Fibroblast of villous mesenchyme (primary cell): ENCODE measurements around the gene PRKRIP1. TPM values are rescaled to one million over a fixed set of nuclear protein-coding genes. Genes with fewer than 3 reads are reported as not detected.

ENCODE experiments used
- DNase-seq: peaks from one replicate; pipeline ENCODE4 v3.0.0-alpha.2; 2010; ENCODE audit warnings: low read depth
- H3K4me3 ChIP-seq: 2 replicates; pipeline ENCODE4 v1.5.1; 2011; ENCODE audit warnings: low read depth, mild to moderate bottlenecking, low read length
- CTCF ChIP-seq: IDR thresholded peaks from 2 replicates; pipeline ENCODE4 v1.5.1; 2012; ENCODE audit warnings: low read depth, mild to moderate bottlenecking, low read length; ENCODE audit not compliant: insufficient read depth
- total RNA-seq: library from RNA; depleted of rRNA; stranded (reverse); fragments of >200 nt; gene quantifications from 2 replicates; pipeline ENCODE4 v1.2.3, GENCODE V29; 2012

Gene PRKRIP1
- total RNA-seq, 1 donor, result 18.6 TPM

GRCh38 chr7:102410123-102410522 is 14.0 kb downstream of the PRKRIP1 start:
- no peak overlapping the region for H3K4me3 ChIP-seq
- no peak for TF ChIP-seq CTCF
- no peak for DNase-seq

GRCh38 chr7:102410918-102411317 is 14.8 kb downstream of the PRKRIP1 start:
- no peak overlapping the region for H3K4me3 ChIP-seq
- DNase-seq, result no peak
- no peak for TF ChIP-seq CTCF

- H3K4me3 ChIP-seq, result no peak overlapping the region
- peak; percentile 53 for TF ChIP-seq CTCF
- peak; percentile 30 for DNase-seq
Measured at GRCh38 chr7:102412548-102412947, 16.4 kb downstream of the PRKRIP1 start.

GRCh38 chr7:102413091-102413490 is 16.9 kb downstream of the PRKRIP1 start:
- no peak for DNase-seq
- no peak overlapping the region for H3K4me3 ChIP-seq
- TF ChIP-seq CTCF, result no peak

GRCh38 chr7:102413611-102414010 is 17.4 kb downstream of the PRKRIP1 start:
- no peak overlapping the region for H3K4me3 ChIP-seq
- DNase-seq, result no peak
- no peak for TF ChIP-seq CTCF

- H3K4me3 ChIP-seq, result no peak overlapping the region
- TF ChIP-seq CTCF, result no peak
- no peak for DNase-seq
Measured at GRCh38 chr7:102415685-102416225, 19.6 kb downstream of the PRKRIP1 start.

GRCh38 chr7:102416406-102416805 is 20.2 kb downstream of the PRKRIP1 start:
- no peak for DNase-seq
- no peak for TF ChIP-seq CTCF
- H3K4me3 ChIP-seq, result no peak overlapping the region
